Measurements from ENCODE around the gene MALSU1. TPM values are rescaled to one million over a fixed set of nuclear protein-coding genes. Genes with fewer than 3 reads are reported as not detected.
A peak's percentile ranks its signal among the peaks of the same experiment; 100 is the strongest.

The MALSU1 gene
- total and polyA plus RNA-seq, 7 donors, result 65.2 to 109 (median 89.2) TPM

- ATAC-seq (no peak), DNase-seq (no peak)
- Histone ChIP-seq H3K36me3 (ENCODE audit: insufficient read depth in 1 of 2, low read depth in 1 of 2) (no peaks in the 10 kb centered on the region), H3K27ac (no peak overlapping the region), H3K4me1 (no peaks in the 10 kb centered on the region), H3K9me3 (no peaks in the 10 kb centered on the region), H3K27me3 (ENCODE audit: insufficient read depth in 3 of 3, low read length in 2 of 3) (no peaks in the 10 kb centered on the region), H3K4me3 (no peak overlapping the region)
- intact Hi-C loops (cut with DNase I), result loop anchor here in 1 of 2 donors (5.0 kb wide), 1 partner anchor 106 kb away; no protein-coding TSS in a partner anchor
- WGBS, 3 donors, result 69 to 88% (median 73%) methylated on average over 3 of the region's 3 CpGs
- no peak for TF ChIP-seq CTCF (IDR thresholded peaks at IDR 0.05)
Measured at GRCh38 chr7:23356726-23357125, 57.6 kb downstream of the MALSU1 start.

GRCh38 chr7:23357190-23358093 is 58.3 kb downstream of the MALSU1 start:
- H3K9me3 ChIP-seq, result no peaks in the 10 kb centered on the region
- WGBS, 3 donors, result 35 to 37% (median 37%) methylated on average over 6 of the region's 6 CpGs
- ATAC-seq (no peak), DNase-seq (no peak)
- no peaks in the 10 kb centered on the region for H3K27me3 ChIP-seq (ENCODE audit: insufficient read depth in 3 of 3, low read length in 2 of 3)
- TF ChIP-seq CTCF (IDR thresholded peaks at IDR 0.05), result peak; percentile 14
- no peaks in the 10 kb centered on the region for H3K4me1 ChIP-seq
- intact Hi-C loops (cut with DNase I), result loop anchor here in 1 of 2 donors (5.0 kb wide), 1 partner anchor 105 kb away; no protein-coding TSS in a partner anchor
- H3K36me3 ChIP-seq (ENCODE audit: insufficient read depth in 1 of 2, low read depth in 1 of 2), result no peaks in the 10 kb centered on the region
- no peak overlapping the region for H3K4me3 ChIP-seq
- H3K27ac ChIP-seq, result no peak overlapping the region

GRCh38 chr7:23358152-23358674 is 59.1 kb downstream of the MALSU1 start:
- no peak for ATAC-seq

More at GRCh38 chr7:23358152-23358674, 59.1 kb downstream of the MALSU1 start:
- TF ChIP-seq CTCF (IDR thresholded peaks at IDR 0.05), result no peak
- no peaks in the 10 kb centered on the region for H3K4me1 ChIP-seq
- intact Hi-C loops (cut with DNase I), result loop anchor here in 1 of 2 donors (5.0 kb wide), 1 partner anchor 104 kb away; no protein-coding TSS in a partner anchor
- WGBS, 3 donors, result 92 to 94% (median 94%) methylated on average over 2 of the region's 2 CpGs
- H3K4me3 ChIP-seq, result no peak overlapping the region
- no peaks in the 10 kb centered on the region for H3K27me3 ChIP-seq (ENCODE audit: insufficient read depth in 3 of 3, low read length in 2 of 3)
- no peaks in the 10 kb centered on the region for H3K9me3 ChIP-seq
- no peak overlapping the region for H3K27ac ChIP-seq
- DNase-seq, result no peak
- no peaks in the 10 kb centered on the region for H3K36me3 ChIP-seq (ENCODE audit: insufficient read depth in 1 of 2, low read depth in 1 of 2)

Other genes starting within 250 kb of the MALSU1 start
- 10 to 100 TPM; 11.6 to 14.6 (median 13.8) TPM for gene KLHL7, start 193.6 kb upstream of the MALSU1 start, total RNA-seq
- 10 to 100 TPM; 10.6 to 18.0 (median 13.6) TPM for gene KLHL7, start 193.6 kb upstream of the MALSU1 start, polyA plus RNA-seq
- gene NUP42, start 117.3 kb upstream of the MALSU1 start, total RNA-seq, result 10 to 100 TPM; 13.9 to 18.3 (median 16.2) TPM
- 10 to 100 TPM; 12.8 to 17.4 (median 16.6) TPM for gene NUP42, start 117.3 kb upstream of the MALSU1 start, polyA plus RNA-seq
- 10 to 100 TPM; 11.2 to 24.9 (median 17.6) TPM for gene GPNMB, start 52.6 kb upstream of the MALSU1 start, total RNA-seq
- gene GPNMB, start 52.6 kb upstream of the MALSU1 start, polyA plus RNA-seq, result 10 to 100 TPM in 1 of 3 donors, 1 to 10 TPM in 2; 4.3 to 10.7 (median 7.6) TPM
- under 1 TPM; 0.28 to 0.73 (median 0.41) TPM for gene IGF2BP3, start 171.2 kb downstream of the MALSU1 start, total RNA-seq
- gene IGF2BP3, start 171.2 kb downstream of the MALSU1 start, polyA plus RNA-seq, result under 1 TPM; 0.03 to 0.51 (median 0.03) TPM
- 10 to 100 TPM; 25.1 to 31.5 (median 28.5) TPM for gene TRA2A, start 232.6 kb downstream of the MALSU1 start, total RNA-seq
- 10 to 100 TPM; 17.5 to 35.6 (median 29.0) TPM for gene TRA2A, start 232.6 kb downstream of the MALSU1 start, polyA plus RNA-seq

Data from psoas muscle (tissue), 8 donors.